ENCODE results near the gene VKORC1.

DNA sequence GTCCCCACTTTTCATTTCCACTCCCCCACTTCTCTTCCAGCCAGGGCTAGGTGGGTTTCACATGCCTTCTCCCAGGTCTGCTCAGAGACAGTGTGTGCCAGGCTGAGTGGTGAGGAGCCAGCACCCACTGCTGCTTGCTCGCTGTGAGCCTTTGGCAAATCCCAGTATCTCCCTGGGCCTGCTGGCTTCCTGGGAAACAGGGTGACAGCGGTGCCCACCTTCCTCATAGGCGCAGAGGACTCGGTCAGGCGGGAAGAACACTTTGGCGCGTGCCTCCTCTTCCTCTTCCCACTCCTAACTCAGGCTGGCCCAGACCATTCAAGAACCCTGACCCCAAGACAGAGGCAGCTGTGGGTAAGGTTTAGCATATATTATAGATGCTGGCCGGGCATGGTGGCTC lies 5.4 kb downstream of the VKORC1 start:
- no peak for TF ChIP-seq POLR2A (IDR thresholded peaks at IDR 0.05)
- TF ChIP-seq, protein P1, sequence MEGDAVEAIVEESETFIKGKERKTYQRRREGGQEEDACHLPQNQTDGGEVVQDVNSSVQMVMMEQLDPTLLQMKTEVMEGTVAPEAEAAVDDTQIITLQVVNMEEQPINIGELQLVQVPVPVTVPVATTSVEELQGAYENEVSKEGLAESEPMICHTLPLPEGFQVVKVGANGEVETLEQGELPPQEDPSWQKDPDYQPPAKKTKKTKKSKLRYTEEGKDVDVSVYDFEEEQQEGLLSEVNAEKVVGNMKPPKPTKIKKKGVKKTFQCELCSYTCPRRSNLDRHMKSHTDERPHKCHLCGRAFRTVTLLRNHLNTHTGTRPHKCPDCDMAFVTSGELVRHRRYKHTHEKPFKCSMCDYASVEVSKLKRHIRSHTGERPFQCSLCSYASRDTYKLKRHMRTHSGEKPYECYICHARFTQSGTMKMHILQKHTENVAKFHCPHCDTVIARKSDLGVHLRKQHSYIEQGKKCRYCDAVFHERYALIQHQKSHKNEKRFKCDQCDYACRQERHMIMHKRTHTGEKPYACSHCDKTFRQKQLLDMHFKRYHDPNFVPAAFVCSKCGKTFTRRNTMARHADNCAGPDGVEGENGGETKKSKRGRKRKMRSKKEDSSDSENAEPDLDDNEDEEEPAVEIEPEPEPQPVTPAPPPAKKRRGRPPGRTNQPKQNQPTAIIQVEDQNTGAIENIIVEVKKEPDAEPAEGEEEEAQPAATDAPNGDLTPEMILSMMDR (IDR thresholded peaks at IDR 0.05 in 4 of 5, conservative IDR thresholded peaks at IDR 0.05 in 1 of 5): no peak
